Activated naive CD8-positive, alpha-beta T cell treated with anti-CD3 and anti-CD28 coated beads, Interleukin-2, amount 50 U/mL, for 24 hours (primary cell): ENCODE measurements around the gene CALN1.

Experiments
- ATAC-seq: fragments of 150-1000 bp; cut with Tn5 transposase; one replicate; pipeline ENCODE4 v1.10.0; 2021
- DNase-seq: peaks from one replicate; pipeline ENCODE4 v3.0.0; 2021
- H3K27ac Mint-ChIP-seq: one replicate; pipeline ENCODE4 v1.8.0; 2021; ENCODE audit warnings: mild to moderate bottlenecking, mixed read lengths
- H3K27me3 Mint-ChIP-seq: one replicate; pipeline ENCODE4 v1.8.0; 2021; ENCODE audit warnings: mixed read lengths
- H3K36me3 Mint-ChIP-seq: one replicate; pipeline ENCODE4 v1.8.0; 2021; ENCODE audit warnings: low read depth, mixed read lengths
- H3K4me1 Mint-ChIP-seq: one replicate; pipeline ENCODE4 v1.8.0; 2021; ENCODE audit warnings: mixed read lengths
- H3K4me3 Mint-ChIP-seq: one replicate; pipeline ENCODE4 v1.8.0; 2021; ENCODE audit warnings: mild to moderate bottlenecking, moderate library complexity, mixed read lengths
- H3K9me3 Mint-ChIP-seq: one replicate; pipeline ENCODE4 v1.8.0; 2021; ENCODE audit warnings: mixed read lengths

The CALN1 gene

DNA sequence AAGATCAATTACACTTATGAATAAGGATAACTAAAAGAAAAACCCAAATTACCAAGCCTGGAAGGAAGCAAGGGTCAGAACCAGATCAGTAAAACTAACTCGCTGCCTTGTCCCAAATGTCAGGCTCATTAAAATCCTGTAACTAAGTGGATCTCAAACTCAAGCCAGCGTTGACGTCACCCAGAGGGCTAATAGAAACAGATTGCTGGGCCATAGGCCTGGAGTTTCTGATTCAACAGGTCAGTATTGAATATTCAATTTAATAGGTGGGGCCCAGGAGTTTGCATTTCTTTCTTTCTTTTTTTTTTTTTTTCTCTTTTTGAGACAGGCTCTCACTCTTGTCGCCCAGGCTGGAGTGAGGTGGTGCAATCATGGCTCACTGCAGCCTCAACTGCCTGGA, 397.0 kb downstream of the CALN1 start:
- Mint-ChIP-seq H3K4me1 (no peaks in the 10 kb centered on the region), H3K27ac (no peak overlapping the region), H3K36me3 (no peaks in the 10 kb centered on the region), H3K27me3 (no peaks in the 10 kb centered on the region), H3K9me3 (no peaks in the 10 kb centered on the region), H3K4me3 (no peak overlapping the region)
- DNase-seq (no peak), ATAC-seq (no peak)

- no peaks in the 10 kb centered on the region for H3K4me1 Mint-ChIP-seq
- peaks cover 9% of the 10 kb centered on the region for H3K9me3 Mint-ChIP-seq
- no peak overlapping the region for H3K27ac Mint-ChIP-seq
Observed at GRCh38 chr7:72007018-72007417, 405.1 kb downstream of the CALN1 start.

DNA sequence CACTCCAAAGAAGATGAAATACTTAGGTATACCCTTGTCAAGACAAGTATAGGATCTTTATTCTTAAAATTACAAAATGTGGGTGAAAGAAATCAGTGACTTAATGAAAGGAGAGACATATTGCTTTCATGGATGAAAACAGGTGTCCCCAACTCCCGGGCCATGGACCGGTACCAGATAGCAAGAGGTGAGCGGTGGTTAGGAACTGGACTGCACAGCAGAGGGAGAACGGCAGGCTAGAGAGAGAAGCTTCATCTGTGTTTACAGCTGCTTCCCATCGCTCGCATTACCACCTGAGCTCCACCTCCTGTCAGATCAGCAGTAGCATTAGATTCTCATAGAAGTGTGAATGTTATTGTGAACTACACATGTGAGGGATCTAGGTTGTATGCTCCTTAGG, 408.9 kb downstream of the CALN1 start:
- no peak for DNase-seq

More at GRCh38 chr7:72007018-72007417, 405.1 kb downstream of the CALN1 start:
- ATAC-seq = no peak
- DNase-seq = no peak
- no peaks in the 10 kb centered on the region for H3K27me3 Mint-ChIP-seq
- H3K36me3 Mint-ChIP-seq = no peaks in the 10 kb centered on the region
- no peak overlapping the region for H3K4me3 Mint-ChIP-seq

DNA sequence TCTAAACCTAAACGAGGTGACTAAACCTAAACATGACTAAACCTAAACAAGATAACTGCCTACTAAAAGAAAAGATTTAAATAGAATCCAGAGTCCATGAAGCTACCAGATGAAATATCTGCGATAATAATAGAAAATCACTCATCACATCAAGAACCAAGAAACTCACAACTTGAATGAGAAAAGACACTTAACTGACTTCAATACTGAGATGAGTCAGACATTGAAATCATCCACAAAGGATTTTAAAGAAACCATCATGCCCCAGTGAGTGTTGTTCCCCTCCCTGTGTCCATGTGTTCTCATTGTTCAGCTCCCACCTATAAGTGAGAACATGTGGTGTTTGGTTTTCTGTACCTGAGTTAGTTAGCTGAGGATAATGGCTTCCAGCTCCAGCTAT, 416.0 kb downstream of the CALN1 start:
- H3K9me3 Mint-ChIP-seq = peaks cover 6% of the 10 kb centered on the region
- no peaks in the 10 kb centered on the region for H3K4me1 Mint-ChIP-seq
- H3K27ac Mint-ChIP-seq = no peak overlapping the region

More for the DNA sequence above, 408.9 kb downstream of the CALN1 start:
- Mint-ChIP-seq H3K9me3 (peaks cover 7% of the 10 kb centered on the region), H3K36me3 (no peaks in the 10 kb centered on the region), H3K27ac (no peak overlapping the region), H3K4me3 (no peak overlapping the region), H3K4me1 (no peaks in the 10 kb centered on the region), H3K27me3 (peaks cover 3% of the 10 kb centered on the region)
- no peak for ATAC-seq

DNA sequence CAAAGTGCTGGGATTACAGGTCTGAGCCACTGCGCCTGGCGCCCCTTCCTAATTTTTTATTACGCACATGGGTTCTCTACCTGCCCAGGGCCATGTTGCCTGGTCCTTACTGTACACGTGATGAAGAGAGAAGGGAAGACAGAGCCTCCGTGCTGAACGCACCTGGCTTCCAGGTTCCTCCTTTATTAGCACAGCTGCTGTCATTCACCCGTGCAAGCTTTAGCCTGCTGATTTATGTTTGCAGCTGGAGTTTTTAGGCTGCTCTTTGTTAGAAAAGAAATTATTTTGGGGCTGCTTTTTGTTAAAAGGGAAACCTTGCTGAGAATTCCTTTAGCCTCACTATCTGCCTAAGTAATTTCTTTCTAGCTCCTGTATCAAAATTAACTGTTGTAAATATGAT, 417.0 kb downstream of the CALN1 start:
- Mint-ChIP-seq H3K4me3 (no peak overlapping the region), H3K36me3 (no peaks in the 10 kb centered on the region), H3K9me3 (peaks cover 9% of the 10 kb centered on the region), H3K4me1 (no peaks in the 10 kb centered on the region), H3K27ac (no peak overlapping the region), H3K27me3 (peaks cover 3% of the 10 kb centered on the region)
- DNase-seq = no peak
- ATAC-seq = no peak

More for the DNA sequence above, 416.0 kb downstream of the CALN1 start:
- H3K4me3 Mint-ChIP-seq = no peak overlapping the region
- H3K27me3 Mint-ChIP-seq = peaks cover 3% of the 10 kb centered on the region
- ATAC-seq (no peak), DNase-seq (no peak)
- H3K36me3 Mint-ChIP-seq = no peaks in the 10 kb centered on the region

- Mint-ChIP-seq H3K4me3 (no peak overlapping the region), H3K27ac (no peak overlapping the region), H3K9me3 (peaks cover 14% of the 10 kb centered on the region), H3K27me3 (no peaks in the 10 kb centered on the region), H3K36me3 (no peaks in the 10 kb centered on the region), H3K4me1 (no peaks in the 10 kb centered on the region)
- DNase-seq (no peak), ATAC-seq (no peak)
Observed at GRCh38 chr7:71991586-71991985, 420.6 kb downstream of the CALN1 start.

DNA sequence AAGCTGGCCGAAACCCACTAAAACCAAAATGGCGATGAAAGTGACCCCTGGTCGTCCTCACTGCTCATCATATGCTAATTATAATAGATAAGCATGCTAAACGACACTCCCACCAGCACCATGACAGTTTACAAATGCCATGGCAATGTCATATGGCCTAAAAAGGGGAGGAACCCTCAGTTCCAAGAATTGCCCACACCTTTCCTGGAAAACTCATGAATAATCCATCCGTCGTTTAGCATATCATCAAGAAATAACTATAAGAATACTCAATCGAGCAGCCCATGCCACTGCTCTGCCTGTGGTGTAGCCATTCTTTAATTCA, 422.0 kb downstream of the CALN1 start:
- Mint-ChIP-seq H3K27me3 (no peaks in the 10 kb centered on the region), H3K9me3 (peaks cover 8% of the 10 kb centered on the region), H3K27ac (no peak overlapping the region), H3K4me3 (no peak overlapping the region), H3K36me3 (no peaks in the 10 kb centered on the region), H3K4me1 (no peaks in the 10 kb centered on the region)
- ATAC-seq (no peak), DNase-seq (no peak)

DNA sequence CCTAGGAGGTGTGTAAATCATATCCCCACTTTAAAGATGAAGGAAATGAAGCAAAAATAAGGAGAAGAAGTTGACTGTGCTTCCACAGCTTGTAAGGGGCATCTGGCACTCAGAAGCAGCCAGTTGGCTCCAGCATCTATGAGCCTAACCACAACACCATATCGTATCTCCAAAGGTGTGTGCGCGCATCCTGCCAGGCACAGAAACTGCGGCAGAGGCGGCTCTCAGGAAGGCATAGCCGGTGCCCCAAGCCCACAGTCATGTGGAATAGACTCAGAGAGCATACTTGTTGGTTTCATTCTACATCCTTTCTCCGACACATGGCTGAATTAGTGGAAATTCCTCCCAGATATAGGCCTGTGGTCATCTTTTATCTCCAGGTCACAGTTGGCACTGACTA, 423.9 kb downstream of the CALN1 start:
- no peak overlapping the region for H3K27ac Mint-ChIP-seq
- ATAC-seq = no peak
- no peaks in the 10 kb centered on the region for H3K36me3 Mint-ChIP-seq
- no peak for DNase-seq
- peaks cover 8% of the 10 kb centered on the region for H3K9me3 Mint-ChIP-seq
- H3K4me1 Mint-ChIP-seq = no peaks in the 10 kb centered on the region
- H3K4me3 Mint-ChIP-seq = no peak overlapping the region
- H3K27me3 Mint-ChIP-seq = no peaks in the 10 kb centered on the region

DNA sequence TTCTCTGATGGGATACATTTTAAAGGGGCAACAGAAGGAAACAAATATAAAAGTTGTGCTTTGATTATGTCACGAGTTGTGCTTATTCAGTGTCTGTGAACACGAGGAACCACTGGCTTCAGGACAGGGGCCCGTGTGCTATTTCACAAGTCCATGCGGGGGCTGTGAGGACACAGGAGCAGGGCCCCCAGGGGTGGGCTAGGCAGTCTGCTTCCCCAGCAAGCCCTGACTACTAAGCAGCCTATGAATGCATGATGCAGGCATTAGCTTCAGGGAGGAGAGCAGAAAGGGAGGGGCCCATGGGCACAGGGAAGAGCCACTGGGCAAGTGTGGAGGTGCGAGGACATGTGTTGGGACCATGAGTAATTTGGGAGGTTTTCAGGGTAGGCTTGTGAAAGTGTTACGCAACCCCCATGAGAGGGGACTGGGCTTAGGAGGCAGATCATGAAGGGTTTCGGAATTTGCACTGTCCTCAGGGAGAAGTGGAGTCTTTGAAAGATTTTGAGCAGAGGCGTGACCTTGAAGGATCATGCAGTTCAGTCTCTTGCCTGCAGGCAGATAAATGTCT, 424.9 kb downstream of the CALN1 start:
- no peak for ATAC-seq
- no peaks in the 10 kb centered on the region for H3K36me3 Mint-ChIP-seq
- no peaks in the 10 kb centered on the region for H3K27me3 Mint-ChIP-seq
- no peak overlapping the region for H3K27ac Mint-ChIP-seq
- H3K4me1 Mint-ChIP-seq = no peaks in the 10 kb centered on the region
- no peak overlapping the region for H3K4me3 Mint-ChIP-seq
- peaks cover 8% of the 10 kb centered on the region for H3K9me3 Mint-ChIP-seq
- no peak for DNase-seq

DNA sequence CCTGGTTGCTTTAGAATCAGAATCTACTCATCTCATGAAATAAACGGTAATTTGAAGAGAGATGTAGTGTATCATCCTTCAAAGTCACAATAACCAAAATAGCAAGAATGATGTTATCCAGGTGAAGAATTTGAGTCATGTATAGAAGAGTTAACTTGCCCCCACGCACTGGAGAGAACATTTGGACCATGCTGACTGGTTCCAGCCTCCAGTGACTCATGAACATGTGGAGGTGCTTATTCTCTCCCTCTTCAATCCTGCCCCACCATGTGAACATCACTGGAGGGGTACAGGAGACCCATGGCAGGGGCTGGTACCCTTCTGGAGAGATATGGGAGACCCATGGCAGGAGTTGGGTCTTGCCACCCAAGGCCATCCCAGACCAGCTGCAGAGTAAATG, 427.8 kb downstream of the CALN1 start:
- Mint-ChIP-seq H3K4me1 (no peaks in the 10 kb centered on the region), H3K27me3 (no peaks in the 10 kb centered on the region), H3K27ac (no peak overlapping the region), H3K4me3 (no peak overlapping the region), H3K36me3 (no peaks in the 10 kb centered on the region), H3K9me3 (no peaks in the 10 kb centered on the region)
- ATAC-seq (no peak), DNase-seq (no peak)

DNA sequence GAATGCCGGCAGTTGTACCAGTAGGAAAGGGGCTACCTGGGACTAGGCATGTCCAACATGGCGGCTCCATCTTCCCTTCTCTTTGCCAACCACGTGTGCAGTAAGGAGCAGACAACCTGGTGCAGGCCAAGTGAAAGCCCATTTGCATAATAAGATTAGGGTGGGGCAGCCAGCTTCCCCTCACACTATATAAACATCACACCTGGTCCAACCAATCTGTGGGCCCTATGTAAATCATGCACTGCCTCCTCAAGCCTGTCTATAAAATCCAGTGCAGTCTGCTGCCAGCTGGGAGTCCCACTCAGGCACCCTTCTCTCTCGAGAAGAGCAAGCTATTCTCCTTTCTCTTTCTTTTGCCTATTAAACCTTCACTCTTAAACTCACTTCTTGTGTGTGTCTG, 429.3 kb downstream of the CALN1 start:
- H3K36me3 Mint-ChIP-seq = no peaks in the 10 kb centered on the region
- H3K4me3 Mint-ChIP-seq = no peak overlapping the region
- H3K9me3 Mint-ChIP-seq = no peaks in the 10 kb centered on the region
- H3K27ac Mint-ChIP-seq = no peak overlapping the region
- no peak for DNase-seq
- no peak for ATAC-seq
- no peaks in the 10 kb centered on the region for H3K4me1 Mint-ChIP-seq
- H3K27me3 Mint-ChIP-seq = no peaks in the 10 kb centered on the region

- ATAC-seq = no peak
- no peaks in the 10 kb centered on the region for H3K36me3 Mint-ChIP-seq
- no peaks in the 10 kb centered on the region for H3K9me3 Mint-ChIP-seq
- no peaks in the 10 kb centered on the region for H3K27me3 Mint-ChIP-seq
- no peak overlapping the region for H3K4me3 Mint-ChIP-seq
- no peaks in the 10 kb centered on the region for H3K4me1 Mint-ChIP-seq
- no peak overlapping the region for H3K27ac Mint-ChIP-seq
- no peak for DNase-seq
Observed at GRCh38 chr7:71976645-71977044, 435.5 kb downstream of the CALN1 start.

GRCh38 chr7:71974611-71975010, 437.5 kb downstream of the CALN1 start:
- no peaks in the 10 kb centered on the region for H3K36me3 Mint-ChIP-seq
- H3K9me3 Mint-ChIP-seq = no peaks in the 10 kb centered on the region
- no peaks in the 10 kb centered on the region for H3K27me3 Mint-ChIP-seq
- no peak for ATAC-seq
- DNase-seq = no peak
- no peak overlapping the region for H3K4me3 Mint-ChIP-seq
- H3K27ac Mint-ChIP-seq = no peak overlapping the region
- no peaks in the 10 kb centered on the region for H3K4me1 Mint-ChIP-seq

DNA sequence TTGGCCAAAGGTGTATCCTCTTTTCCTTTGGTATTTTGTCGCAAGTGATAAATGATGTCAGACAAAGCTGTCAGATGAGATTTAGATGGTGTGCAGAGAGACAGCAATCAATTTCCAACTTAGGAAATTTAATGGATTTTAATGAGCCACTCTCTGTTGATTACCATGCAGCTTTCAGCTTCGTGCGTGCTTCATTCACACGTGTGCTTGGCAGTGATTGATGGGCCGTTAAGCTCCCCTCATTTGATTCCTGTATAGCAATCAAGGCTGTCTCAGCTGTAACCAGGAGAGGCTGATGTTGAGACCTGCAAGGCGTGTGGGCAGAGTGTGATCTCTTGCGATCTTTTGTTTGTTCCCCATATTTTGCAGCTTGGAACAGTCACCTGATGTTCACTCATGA, 439.6 kb downstream of the CALN1 start:
- no peak for DNase-seq
- Mint-ChIP-seq H3K4me1 (no peaks in the 10 kb centered on the region), H3K36me3 (no peaks in the 10 kb centered on the region), H3K9me3 (no peaks in the 10 kb centered on the region), H3K27me3 (no peaks in the 10 kb centered on the region), H3K27ac (no peak overlapping the region), H3K4me3 (no peak overlapping the region)
- no peak for ATAC-seq

GRCh38 chr7:71970725-71971124, 441.4 kb downstream of the CALN1 start:
- ATAC-seq (no peak), DNase-seq (no peak)
- Mint-ChIP-seq H3K4me1 (no peaks in the 10 kb centered on the region), H3K9me3 (no peaks in the 10 kb centered on the region), H3K36me3 (no peaks in the 10 kb centered on the region), H3K27me3 (no peaks in the 10 kb centered on the region), H3K27ac (no peak overlapping the region), H3K4me3 (no peak overlapping the region)

GRCh38 chr7:71962636-71963035, 449.5 kb downstream of the CALN1 start:
- no peak overlapping the region for H3K27ac Mint-ChIP-seq
- no peaks in the 10 kb centered on the region for H3K4me1 Mint-ChIP-seq
- H3K27me3 Mint-ChIP-seq = no peaks in the 10 kb centered on the region
- no peak overlapping the region for H3K4me3 Mint-ChIP-seq
- peaks cover 3% of the 10 kb centered on the region for H3K9me3 Mint-ChIP-seq
- DNase-seq (no peak), ATAC-seq (no peak)
- no peaks in the 10 kb centered on the region for H3K36me3 Mint-ChIP-seq
